HepG2 (cell line): ENCODE measurements around the gene BCL2L1. TPM values are rescaled to one million over a fixed set of nuclear protein-coding genes. Genes with fewer than 3 reads are reported as not detected.

Source experiments
- ATAC-seq: fragments of 200-7000 bp; cut with Tn5 transposase; 3 replicates; pipeline ENCODE4 v1.9.1; 2020; ENCODE audit warnings: mild to moderate bottlenecking, moderate library complexity
- BruUV-seq: library from RNA; stranded (reverse); fragments of 400-500 nt; replicated peaks from 2 replicates; lab custom pipeline; 2021; lab: Mats Ljungman, UMichigan
- CTCF ChIA-PET: fragments of 300-600 bp; formaldehyde crosslinking; extraction: SDS; loops from one replicate; lab custom pipeline; 2021; ENCODE audit warnings: low total read pairs, inconsistent platforms, low intra/inter-chr PET ratio; lab: Yijun Ruan, JAX
- POLR2A ChIA-PET: fragments of 350-600 bp; sonication (Branson Sonifier 250); formaldehyde crosslinking; loops from one replicate; lab custom pipeline; 2020; ENCODE audit warnings: antibody characterized with exemption, inconsistent platforms; lab: Yijun Ruan, JAX
- DNase-seq: peaks from one replicate; pipeline ENCODE4 v3.0.0-alpha.2; 2015; ENCODE audit warnings: low spot score
- FAIRE-seq: peaks from 3 replicates; lab custom pipeline; 2011; peaks lifted over from hg19 to GRCh38; lab: Jason Lieb, UNC
- H2AFZ ChIP-seq: one replicate; pipeline ENCODE4 v1.6.1; 2011; ENCODE audit warnings: low read length, inconsistent platforms
- H3K27ac ChIP-seq: fragments of 300-600 bp; 3 replicates; pipeline ENCODE4 v1.8.0; 2011; ENCODE audit warnings: mixed run types, mild to moderate bottlenecking, mixed read lengths, low read length, inconsistent platforms; ENCODE audit not compliant: insufficient read depth; ENCODE audit errors: extremely low read length
- H3K27me3 ChIP-seq, 2 experiments: fragments of 200-600 bp in 1 of 2; 2 replicates in 1 of 2; 3 replicates in 1 of 2; pipeline versions ENCODE4 v1.6.0 to v1.8.0; 2011; ENCODE audit warnings: low read length in 2 of 2, mild to moderate bottlenecking in 2 of 2, moderate library complexity in 2 of 2, inconsistent platforms in 1 of 2; ENCODE audit not compliant: insufficient read depth in 2 of 2, control insufficient read depth in 1 of 2
- H3K36me3 ChIP-seq, 2 experiments: fragments of 200-600 bp in 1 of 2; replicated peaks in 1 of 2; 2 replicates in 1 of 2; 3 replicates in 1 of 2; pipeline versions ENCODE4 v1.5.1 to v1.8.0; 2011; ENCODE audit warnings: low read length in 2 of 2, inconsistent platforms in 1 of 2; ENCODE audit not compliant: insufficient read depth in 2 of 2, control insufficient read depth in 1 of 2
- H3K4me1 ChIP-seq: 2 replicates; pipeline ENCODE4 v1.5.1; 2012; ENCODE audit warnings: low read length, inconsistent platforms; ENCODE audit not compliant: insufficient read depth
- H3K4me2 ChIP-seq: 2 replicates; pipeline ENCODE4 v1.6.0; 2011; ENCODE audit warnings: low read depth, low read length, inconsistent platforms
- H3K4me3 ChIP-seq, 3 experiments: fragments of 200-600 bp in 1 of 3; sonication (generic), shearing (Covaris generic) in 1 of 3; replicated peaks in 1 of 3; 2 replicates each; pipeline ENCODE4 v1.5.1; 2011 to 2016; ENCODE audit warnings: low read length in 3 of 3, inconsistent platforms in 2 of 3, low read depth in 2 of 3, mild to moderate bottlenecking in 2 of 3, control low read depth in 1 of 3, mixed read lengths in 1 of 3; ENCODE audit not compliant: insufficient read depth in 1 of 3
- H3K79me2 ChIP-seq: one replicate; pipeline ENCODE4 v1.6.1; 2011; ENCODE audit warnings: low read length, inconsistent platforms; ENCODE audit not compliant: insufficient read depth
- H3K9ac ChIP-seq: 2 replicates; pipeline ENCODE4 v1.6.0; 2011; ENCODE audit warnings: mild to moderate bottlenecking, low read depth, low read length, inconsistent platforms; ENCODE audit not compliant: insufficient read depth
- H3K9me3 ChIP-seq: 2 replicates; pipeline ENCODE4 v1.5.1; 2012; ENCODE audit warnings: mild to moderate bottlenecking, low read length
- H4K20me1 ChIP-seq: 2 replicates; pipeline ENCODE4 v1.6.0; 2011; ENCODE audit warnings: inconsistent platforms, mild to moderate bottlenecking, low read length, moderate library complexity; ENCODE audit not compliant: insufficient read depth
- CBFB ChIP-seq: sonication (generic); formaldehyde crosslinking; IDR thresholded peaks from 2 replicates; pipeline ENCODE4 v1.4.0; 2020; ENCODE audit warnings: missing genetic modification reagents
- MEIS1 ChIP-seq: sonication (generic); formaldehyde crosslinking; IDR thresholded peaks from 2 replicates; pipeline ENCODE4 v1.9.0; 2021; ENCODE audit warnings: mild to moderate bottlenecking, missing genetic modification reagents, moderate library complexity, borderline replicate concordance
- MXD4 ChIP-seq: IDR thresholded peaks from 2 replicates; pipeline ENCODE4 v1.6.1; 2016; ENCODE audit warnings: mild to moderate bottlenecking, missing biosample characterization, missing genetic modification reagents
- NFYC ChIP-seq: IDR thresholded peaks from 2 replicates; pipeline ENCODE4 v1.6.1; 2016; ENCODE audit warnings: missing genetic modification reagents, missing compliant biosample characterization
- REPIN1 ChIP-seq: sonication (generic); formaldehyde crosslinking; IDR thresholded peaks from 2 replicates; pipeline ENCODE4 v1.8.0; 2022; ENCODE audit warnings: missing genetic modification reagents, low read depth, mild to moderate bottlenecking, borderline replicate concordance
- SOX6 ChIP-seq, 2 experiments: fragments of 450-650 bp in 1 of 2; sonication (generic) in 1 of 2; formaldehyde crosslinking in 1 of 2; IDR thresholded peaks; 2 replicates each; pipeline versions ENCODE4 v1.4.0 to v1.6.1; 2017 to 2020; ENCODE audit warnings: antibody characterized with exemption in 1 of 2, mild to moderate bottlenecking in 1 of 2, missing genetic modification reagents in 1 of 2
- SSRP1 ChIP-seq: IDR thresholded peaks from 2 replicates; pipeline ENCODE4 v1.6.1; 2016; ENCODE audit warnings: control low read depth
- ZNF350 ChIP-seq: sonication (generic); formaldehyde crosslinking; IDR thresholded peaks from 2 replicates; pipeline ENCODE4 v1.4.0; 2020; ENCODE audit warnings: mild to moderate bottlenecking, low read depth, missing genetic modification reagents, borderline replicate concordance
- ZNF501 ChIP-seq: sonication (generic); formaldehyde crosslinking; IDR thresholded peaks from 2 replicates; pipeline ENCODE4 v1.5.1; 2020; ENCODE audit warnings: mild to moderate bottlenecking, moderate library complexity, missing genetic modification reagents
- WGBS: methylation state at CpG from one replicate; pipeline ENCODE4 v1.1.6; 2017; ENCODE audit warnings: low lambda C conversion rate; 5-methylcytosine and 5-hydroxymethylcytosine counted together
- in situ Hi-C: cut with HindIII; loops from 2 replicates; pipeline ENCODE4 v1.10.0; 2017; ENCODE audit warnings: low pct_unique_long_range_greater_than_20kb; ENCODE audit not compliant: extremely low pct_ligation_motif_present
- intact Hi-C: fragments of 100-400 bp; cut with micrococcal nuclease; formaldehyde crosslinking; loops from one replicate; pipeline ENCODE4 v1.10.0; 2022; ENCODE audit not compliant: unreplicated experiment
- polyA plus RNA-seq, 8 experiments: library from polyadenylated mRNA; depleted of rRNA in 3 of 8; stranded (reverse) in 7 of 8; unstranded in 1 of 8; fragments of >200 nt; fragmentation: Illumina TruSeq in 4 of 8; extraction: Trizol in 4 of 8; gene quantifications; 2 replicates each; pipeline versions ENCODE4 v1.2.1 to v1.2.3, GENCODE V29; 2011 to 2016; ENCODE audit warnings: low read depth in 4 of 8, missing spikeins in 1 of 8, mixed read lengths in 1 of 8; ENCODE audit not compliant: insufficient read depth in 1 of 8
- total RNA-seq, 5 experiments: library from RNA; depleted of rRNA; stranded (reverse); fragments of >200 nt; fragmentation: Illumina TruSeq; extraction: Trizol; gene quantifications; 2 replicates each; pipeline ENCODE4 v1.2.3, GENCODE V29; 2016; ENCODE audit warnings: low read depth in 1 of 5
- TF ChIP-seq, protein P1 (sequence below): sonication (generic); formaldehyde crosslinking; IDR thresholded peaks from 2 replicates; pipeline ENCODE4 v1.4.0; 2020; ENCODE audit warnings: missing genetic modification reagents
- TF ChIP-seq, protein P2 (sequence below): sonication (generic); formaldehyde crosslinking; IDR thresholded peaks from 2 replicates; pipeline ENCODE4 v1.5.1; 2020; ENCODE audit warnings: mild to moderate bottlenecking, missing genetic modification reagents
- TF ChIP-seq, protein P3 (sequence below): sonication (generic); formaldehyde crosslinking; IDR thresholded peaks from 2 replicates; pipeline ENCODE4 v1.5.0; 2020; ENCODE audit warnings: mild to moderate bottlenecking, missing genetic modification reagents, borderline replicate concordance
- TF ChIP-seq, protein P4 (sequence below): IDR thresholded peaks from 2 replicates; pipeline ENCODE4 v1.6.1; 2016; ENCODE audit warnings: missing compliant biosample characterization, missing genetic modification reagents, borderline replicate concordance

BCL2L1 gene
- total and polyA plus RNA-seq, 2 of the 13 experiments (the other 11 are each of a cell fraction or from before 2014, with no cell fraction given), result 164 to 258 TPM

DNA sequence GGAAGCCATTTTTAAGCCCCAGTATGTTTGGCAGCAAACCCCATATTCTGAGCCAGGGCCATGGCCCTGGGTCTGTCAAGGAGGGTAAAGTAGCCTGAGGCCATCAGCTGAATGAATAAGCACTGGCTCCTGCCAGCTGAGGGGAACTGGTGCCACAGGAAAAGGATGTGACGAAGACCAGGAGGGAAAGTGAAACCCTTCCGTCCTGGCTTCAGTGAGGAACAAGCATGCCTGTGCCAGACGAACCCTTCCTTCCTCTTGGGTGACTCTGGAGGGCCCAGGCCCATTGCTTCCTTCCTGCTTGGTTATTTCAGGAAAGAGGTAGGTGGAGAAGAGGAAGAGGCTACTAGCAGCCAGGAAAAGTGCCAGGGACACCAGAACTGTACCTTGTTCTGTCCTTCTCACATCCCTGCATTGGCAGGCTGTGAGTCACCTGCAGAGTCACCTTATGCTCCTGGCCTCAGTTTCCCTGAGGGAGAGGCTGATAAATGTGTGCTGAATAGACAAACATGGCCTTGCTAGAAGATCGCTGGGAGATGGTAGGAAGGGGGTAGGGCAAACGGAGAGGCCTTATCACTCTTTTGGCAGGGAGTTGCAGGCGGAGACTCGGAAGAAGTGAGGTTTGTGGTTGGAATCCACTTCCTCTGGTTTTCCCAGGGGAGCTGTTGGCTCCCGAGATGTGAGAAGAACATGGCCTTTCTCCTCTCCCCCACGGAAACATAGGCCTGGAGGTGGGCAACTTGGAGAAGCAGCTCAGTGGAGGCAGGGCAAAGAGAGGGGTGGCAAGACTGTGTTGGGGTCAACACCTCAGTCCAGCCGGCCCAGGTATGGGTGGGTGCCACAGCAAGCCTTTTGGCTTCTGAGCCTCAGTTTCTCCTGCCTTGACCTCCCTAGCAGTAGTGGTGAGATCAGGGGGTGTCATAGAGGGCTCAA, 47.5 kb downstream of the BCL2L1 start (continued):
- TF ChIP-seq MEIS1, result no peak
- TF ChIP-seq CBFB, result 0 out of 2 replicates have a peak, but pooled peaks have one; percentile 23
- TF ChIP-seq ZNF501, result no peak
- TF ChIP-seq MXD4 (CRISPR knock-in tag), result no peak
- no peak for TF ChIP-seq NFYC
- TF ChIP-seq, protein P1, sequence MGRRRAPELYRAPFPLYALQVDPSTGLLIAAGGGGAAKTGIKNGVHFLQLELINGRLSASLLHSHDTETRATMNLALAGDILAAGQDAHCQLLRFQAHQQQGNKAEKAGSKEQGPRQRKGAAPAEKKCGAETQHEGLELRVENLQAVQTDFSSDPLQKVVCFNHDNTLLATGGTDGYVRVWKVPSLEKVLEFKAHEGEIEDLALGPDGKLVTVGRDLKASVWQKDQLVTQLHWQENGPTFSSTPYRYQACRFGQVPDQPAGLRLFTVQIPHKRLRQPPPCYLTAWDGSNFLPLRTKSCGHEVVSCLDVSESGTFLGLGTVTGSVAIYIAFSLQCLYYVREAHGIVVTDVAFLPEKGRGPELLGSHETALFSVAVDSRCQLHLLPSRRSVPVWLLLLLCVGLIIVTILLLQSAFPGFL (CRISPR knock-in tag), result no peak
- TF ChIP-seq, all 625 proteins: peak for 15

DNA sequence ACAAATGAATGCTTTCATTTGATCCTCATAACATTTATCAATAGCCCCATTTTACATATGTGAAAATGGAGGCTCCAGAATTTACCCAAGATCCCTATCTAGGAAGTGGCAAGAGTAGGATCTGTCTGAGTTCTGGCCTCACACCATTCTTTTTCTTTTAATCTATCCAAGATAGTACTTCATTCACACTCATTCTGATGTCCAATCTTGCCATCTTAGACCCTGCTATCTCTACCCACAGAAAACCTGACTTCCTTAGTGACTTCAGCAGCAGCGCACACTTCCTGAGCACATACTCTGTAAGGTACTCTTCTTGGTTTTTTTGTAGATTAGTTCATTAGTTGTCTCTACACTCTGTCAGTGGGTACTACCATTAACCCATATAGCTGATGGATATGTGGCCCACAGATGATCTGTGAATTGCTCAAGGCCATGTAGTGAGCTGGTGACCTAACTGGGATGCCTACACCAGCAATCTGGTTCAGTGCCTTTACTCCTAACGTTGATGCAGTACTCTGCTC, 48.7 kb downstream of the BCL2L1 start:
- ChIA-PET CTCF (no interaction called here), POLR2A (interaction anchor here (1.9 to 20.7 kb wide), 5 partner anchors 10 to 65 kb away, joined by 6 to 643 read pairs (median 274); partner anchors contain the start of genes BCL2L1 and TPX2)
- 80% methylated on average over 2 of the region's 2 CpGs for WGBS
- Histone ChIP-seq H3K4me3 (no peak overlapping the region), H3K9ac (no peak overlapping the region), H4K20me1 (peaks cover 58% of the 10 kb centered on the region), H3K36me3 (peaks cover 64 to 92% of the 10 kb centered on the region in 2 experiments), H2AFZ (no peak overlapping the region), H3K79me2 (peaks cover 87% of the 10 kb centered on the region), H3K9me3 (no peaks in the 10 kb centered on the region), H3K27ac (no peak overlapping the region), H3K27me3 (no peaks in the 10 kb centered on the region), H3K4me2 (no peak overlapping the region), H3K4me1 (peaks cover 81% of the 10 kb centered on the region)
- FAIRE-seq (no peak), DNase-seq (no peak), ATAC-seq (no peak)
- no TSS peak for BruUV-seq
- intact Hi-C loops, result no loop called here
- in situ Hi-C loops, result no loop called here
- TF ChIP-seq ZNF350 (CRISPR knock-in tag) (no peak), REPIN1 (CRISPR knock-in tag) (0 out of 2 replicates have a peak, but pooled peaks have one; percentile 10), SSRP1 (CRISPR knock-in tag) (peak; percentile 88; the same call in 1 of the 2 replicates), SOX6 (IDR thresholded peaks at IDR 0.05) (no peak), SOX6 (CRISPR knock-in tag; IDR thresholded peaks at IDR 0.05) (peak; percentile 26; the same call in 1 of the 2 replicates)
- TF ChIP-seq, protein P2, sequence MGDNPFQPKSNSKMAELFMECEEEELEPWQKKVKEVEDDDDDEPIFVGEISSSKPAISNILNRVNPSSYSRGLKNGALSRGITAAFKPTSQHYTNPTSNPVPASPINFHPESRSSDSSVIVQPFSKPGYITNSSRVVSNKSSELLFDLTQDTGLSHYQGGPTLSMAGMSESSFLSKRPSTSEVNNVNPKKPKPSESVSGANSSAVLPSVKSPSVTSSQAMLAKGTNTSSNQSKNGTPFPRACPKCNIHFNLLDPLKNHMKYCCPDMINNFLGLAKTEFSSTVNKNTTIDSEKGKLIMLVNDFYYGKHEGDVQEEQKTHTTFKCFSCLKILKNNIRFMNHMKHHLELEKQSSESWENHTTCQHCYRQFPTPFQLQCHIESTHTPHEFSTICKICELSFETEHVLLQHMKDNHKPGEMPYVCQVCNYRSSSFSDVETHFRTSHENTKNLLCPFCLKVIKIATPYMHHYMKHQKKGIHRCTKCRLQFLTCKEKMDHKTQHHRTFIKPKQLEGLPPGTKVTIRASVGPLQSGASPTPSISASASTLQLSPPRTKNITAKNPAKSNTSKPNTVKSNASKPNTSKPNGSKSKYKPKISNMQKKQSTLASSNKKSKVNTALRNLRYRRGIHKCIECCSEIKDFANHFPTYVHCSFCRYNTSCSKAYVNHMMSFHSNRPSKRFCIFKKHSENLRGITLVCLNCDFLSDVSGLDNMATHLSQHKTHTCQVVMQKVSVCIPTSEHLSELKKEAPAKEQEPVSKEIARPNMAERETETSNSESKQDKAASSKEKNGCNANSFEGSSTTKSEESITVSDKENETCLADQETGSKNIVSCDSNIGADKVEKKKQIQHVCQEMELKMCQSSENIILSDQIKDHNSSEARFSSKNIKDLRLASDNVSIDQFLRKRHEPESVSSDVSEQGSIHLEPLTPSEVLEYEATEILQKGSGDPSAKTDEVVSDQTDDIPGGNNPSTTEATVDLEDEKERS (CRISPR knock-in tag), result no peak
- TF ChIP-seq, protein P3, sequence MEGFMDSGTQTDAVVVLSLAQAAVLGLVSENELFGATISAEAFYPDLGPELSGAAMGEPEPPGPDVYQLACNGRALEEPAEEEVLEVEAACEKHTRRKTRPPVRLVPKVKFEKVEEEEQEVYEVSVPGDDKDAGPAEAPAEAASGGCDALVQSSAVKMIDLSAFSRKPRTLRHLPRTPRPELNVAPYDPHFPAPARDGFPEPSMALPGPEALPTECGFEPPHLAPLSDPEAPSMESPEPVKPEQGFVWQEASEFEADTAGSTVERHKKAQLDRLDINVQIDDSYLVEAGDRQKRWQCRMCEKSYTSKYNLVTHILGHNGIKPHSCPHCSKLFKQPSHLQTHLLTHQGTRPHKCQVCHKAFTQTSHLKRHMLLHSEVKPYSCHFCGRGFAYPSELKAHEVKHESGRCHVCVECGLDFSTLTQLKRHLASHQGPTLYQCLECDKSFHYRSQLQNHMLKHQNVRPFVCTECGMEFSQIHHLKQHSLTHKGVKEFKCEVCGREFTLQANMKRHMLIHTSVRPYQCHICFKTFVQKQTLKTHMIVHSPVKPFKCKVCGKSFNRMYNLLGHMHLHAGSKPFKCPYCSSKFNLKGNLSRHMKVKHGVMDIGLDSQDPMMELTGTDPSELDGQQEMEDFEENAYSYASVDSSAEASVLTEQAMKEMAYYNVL, result no peak
- TF ChIP-seq, protein P4, sequence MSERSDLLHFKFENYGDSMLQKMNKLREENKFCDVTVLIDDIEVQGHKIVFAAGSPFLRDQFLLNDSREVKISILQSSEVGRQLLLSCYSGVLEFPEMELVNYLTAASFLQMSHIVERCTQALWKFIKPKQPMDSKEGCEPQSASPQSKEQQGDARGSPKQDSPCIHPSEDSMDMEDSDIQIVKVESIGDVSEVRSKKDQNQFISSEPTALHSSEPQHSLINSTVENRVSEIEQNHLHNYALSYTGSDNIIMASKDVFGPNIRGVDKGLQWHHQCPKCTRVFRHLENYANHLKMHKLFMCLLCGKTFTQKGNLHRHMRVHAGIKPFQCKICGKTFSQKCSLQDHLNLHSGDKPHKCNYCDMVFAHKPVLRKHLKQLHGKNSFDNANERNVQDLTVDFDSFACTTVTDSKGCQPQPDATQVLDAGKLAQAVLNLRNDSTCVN (CRISPR knock-in tag), result no peak
